HEK293 (cell line): ENCODE results near the gene CBX2.

Experiments used
- CTCF ChIA-PET: fragments of 350-600 bp; formaldehyde crosslinking; extraction: SDS; loops from one replicate; lab custom pipeline; 2021; ENCODE audit warnings: antibody characterized with exemption; lab: Yijun Ruan, JAX
- POLR2A ChIA-PET: fragments of 300-600 bp; formaldehyde crosslinking; extraction: SDS; loops from one replicate; lab custom pipeline; 2020; ENCODE audit warnings: antibody characterized with exemption, inconsistent platforms; lab: Yijun Ruan, JAX
- H3K27ac ChIP-seq: fragments of 200-500 bp; sonication (Bioruptor generic); 2 replicates; pipeline ENCODE4 v1.5.1; 2014; ENCODE audit warnings: low read depth, low read length, control low read depth, inconsistent platforms; ENCODE audit errors: extremely low read depth
- H3K36me3 ChIP-seq, 2 experiments: fragments of 200-500 bp in 1 of 2; sonication (Bioruptor generic) in 1 of 2; 1 replicate in 1 of 2; 2 replicates in 1 of 2; pipeline ENCODE4 v1.5.1; 2014 to 2017; ENCODE audit warnings: inconsistent platforms in 2 of 2, low read length in 2 of 2; ENCODE audit not compliant: control insufficient read depth in 2 of 2, insufficient read depth in 1 of 2
- H3K4me1 ChIP-seq: fragments of 200-500 bp; sonication (Bioruptor generic); 2 replicates; pipeline ENCODE4 v1.5.1; 2014; ENCODE audit warnings: mild to moderate bottlenecking, low read length, inconsistent platforms; ENCODE audit not compliant: control insufficient read depth, insufficient read depth
- H3K4me3 ChIP-seq: 2 replicates; pipeline ENCODE4 v1.5.1; 2011; ENCODE audit warnings: low read depth, mild to moderate bottlenecking, control low read depth, low read length, moderate library complexity
- H3K9me3 ChIP-seq: fragments of 200-500 bp; sonication (Bioruptor generic); 2 replicates; pipeline ENCODE4 v1.5.1; 2014; ENCODE audit warnings: low read depth, low read length, inconsistent platforms; ENCODE audit not compliant: control insufficient read depth, insufficient read depth
- EGR2 ChIP-seq: fragments of 450-650 bp; formaldehyde crosslinking; IDR thresholded peaks from 2 replicates; pipeline ENCODE4 v1.5.1; 2016; ENCODE audit warnings: low read depth, missing biosample characterization, missing genetic modification characterization
- GLI2 ChIP-seq: fragments of 450-650 bp; formaldehyde crosslinking; IDR thresholded peaks from 2 replicates; pipeline ENCODE4; 2017; ENCODE audit warnings: missing biosample characterization, missing genetic modification characterization, low read depth, borderline replicate concordance
- GLIS2 ChIP-seq: fragments of 450-650 bp; formaldehyde crosslinking; IDR thresholded peaks from 2 replicates; pipeline ENCODE4 v1.5.1; 2016; ENCODE audit warnings: missing biosample characterization, missing genetic modification characterization
- HOXA7 ChIP-seq: sonication (generic); formaldehyde crosslinking; IDR thresholded peaks from 2 replicates; pipeline ENCODE4 v1.8.1; 2022; ENCODE audit warnings: missing genetic modification reagents, borderline replicate concordance
- HOXD13 ChIP-seq: sonication (generic); formaldehyde crosslinking; IDR thresholded peaks from 2 replicates; pipeline ENCODE4 v1.8.0; 2022; ENCODE audit warnings: missing genetic modification reagents, borderline replicate concordance
- KLF16 ChIP-seq: fragments of 450-650 bp; formaldehyde crosslinking; IDR thresholded peaks from 2 replicates; pipeline ENCODE4 v1.5.1; 2017; ENCODE audit warnings: missing biosample characterization, missing genetic modification characterization
- RBAK ChIP-seq: fragments of 450-650 bp; formaldehyde crosslinking; IDR thresholded peaks from 2 replicates; pipeline ENCODE4 v1.5.1; 2016; ENCODE audit warnings: missing biosample characterization, missing genetic modification characterization
- SCRT1 ChIP-seq: fragments of 450-650 bp; formaldehyde crosslinking; IDR thresholded peaks from 2 replicates; pipeline ENCODE4 v1.5.1; 2016; ENCODE audit warnings: missing biosample characterization, missing genetic modification characterization, borderline replicate concordance
- SP2 ChIP-seq: fragments of 450-650 bp; formaldehyde crosslinking; IDR thresholded peaks from 2 replicates; pipeline ENCODE4 v1.5.1; 2016; ENCODE audit warnings: missing biosample characterization, missing genetic modification characterization
- ZBTB48 ChIP-seq: fragments of 450-650 bp; formaldehyde crosslinking; IDR thresholded peaks from 2 replicates; pipeline ENCODE4 v1.5.1; 2016; ENCODE audit warnings: missing biosample characterization, missing genetic modification characterization
- ZBTB6 ChIP-seq: fragments of 450-650 bp; formaldehyde crosslinking; IDR thresholded peaks from 2 replicates; pipeline ENCODE4 v1.5.1; 2017; ENCODE audit warnings: missing biosample characterization, missing genetic modification characterization
- ZFHX2 ChIP-seq: fragments of 450-650 bp; formaldehyde crosslinking; conservative IDR thresholded peaks from 2 replicates; pipeline ENCODE4 v1.5.1; 2016; ENCODE audit warnings: missing biosample characterization, missing genetic modification characterization
- ZFP41 ChIP-seq: fragments of 450-650 bp; formaldehyde crosslinking; IDR thresholded peaks from 2 replicates; pipeline ENCODE4 v1.5.1; 2016; ENCODE audit warnings: missing biosample characterization, missing genetic modification characterization, borderline replicate concordance
- ZNF133 ChIP-seq: fragments of 450-650 bp; formaldehyde crosslinking; IDR thresholded peaks from 2 replicates; pipeline ENCODE4 v1.5.1; 2016; ENCODE audit warnings: missing biosample characterization, missing genetic modification characterization
- ZNF214 ChIP-seq: fragments of 450-650 bp; formaldehyde crosslinking; IDR thresholded peaks from 2 replicates; pipeline ENCODE4 v1.5.1; 2017; ENCODE audit warnings: missing biosample characterization, mild to moderate bottlenecking, missing genetic modification characterization, borderline replicate concordance
- ZNF239 ChIP-seq: fragments of 450-650 bp; formaldehyde crosslinking; IDR thresholded peaks from 2 replicates; pipeline ENCODE4 v1.5.1; 2016; ENCODE audit warnings: missing biosample characterization, missing genetic modification characterization
- ZNF280D ChIP-seq: fragments of 450-650 bp; formaldehyde crosslinking; IDR thresholded peaks from 2 replicates; pipeline ENCODE4 v1.5.1; 2016; ENCODE audit warnings: missing biosample characterization, missing genetic modification characterization
- ZNF449 ChIP-seq: fragments of 450-650 bp; formaldehyde crosslinking; IDR thresholded peaks from 2 replicates; pipeline ENCODE4 v1.5.1; 2017; ENCODE audit warnings: missing biosample characterization, mild to moderate bottlenecking, missing genetic modification characterization, moderate library complexity
- ZNF626 ChIP-seq: fragments of 450-650 bp; sonication (Bioruptor Pico); formaldehyde crosslinking; IDR thresholded peaks from 2 replicates; pipeline ENCODE4 v1.5.1; 2018; ENCODE audit warnings: missing biosample characterization, missing genetic modification characterization, inconsistent platforms
- ZNF830 ChIP-seq: fragments of 450-650 bp; IDR thresholded peaks from 2 replicates; pipeline ENCODE4 v1.5.0; 2018; ENCODE audit warnings: missing biosample characterization, missing genetic modification characterization, low read depth, mild to moderate bottlenecking, moderate library complexity
- ZNF843 ChIP-seq: fragments of 450-650 bp; formaldehyde crosslinking; IDR thresholded peaks from 2 replicates; pipeline ENCODE4 v1.5.1; 2016; ENCODE audit warnings: missing biosample characterization, missing genetic modification characterization
- ZSCAN16 ChIP-seq: fragments of 450-650 bp; formaldehyde crosslinking; IDR thresholded peaks from 2 replicates; pipeline ENCODE4 v1.5.1; 2016; ENCODE audit warnings: missing biosample characterization, missing genetic modification characterization

The CBX2 gene

GRCh38 chr17:79790805-79791734 lies 13.1 kb downstream of the CBX2 start (continued):
- TF ChIP-seq ZNF280D (tag by site-specific recombination): no peak
- no peak for TF ChIP-seq ZNF830
- TF ChIP-seq ZBTB6 (tag by site-specific recombination): no peak
- TF ChIP-seq GLIS2 (tag by site-specific recombination): no peak
- TF ChIP-seq HOXD13 (CRISPR knock-in tag): no peak
- TF ChIP-seq RBAK (tag by site-specific recombination): no peak
- TF ChIP-seq ZSCAN16 (tag by site-specific recombination): no peak
- TF ChIP-seq ZNF843 (tag by site-specific recombination): no peak
- TF ChIP-seq ZNF626 (tag by site-specific recombination): no peak
- TF ChIP-seq, all 188 proteins: peak for 0

GRCh38 chr17:79791735-79792161 lies 13.8 kb downstream of the CBX2 start:
- H3K4me1 ChIP-seq: peaks cover 16% of the 10 kb centered on the region

More at GRCh38 chr17:79791735-79792161, 13.8 kb downstream of the CBX2 start:
- H3K36me3 ChIP-seq: peaks cover 0 to 15% of the 10 kb centered on the region in 2 experiments; a peak in 1 of 3 replicates
- H3K4me3 ChIP-seq: no peak overlapping the region
- no peak overlapping the region for H3K27ac ChIP-seq
- no peaks in the 10 kb centered on the region for H3K9me3 ChIP-seq
- CTCF ChIA-PET: interaction anchor here (0.6 to 0.9 kb wide), 3 partner anchors 17 to 167 kb away, joined by 3 to 4 read pairs (median 3); no protein-coding TSS in a partner anchor
- TF ChIP-seq HOXA7 (CRISPR knock-in tag) (no peak), ZNF449 (tag by site-specific recombination) (no peak), ZNF214 (no peak), RBAK (tag by site-specific recombination) (no peak), SCRT1 (tag by site-specific recombination) (no peak), ZNF133 (no peak), ZFP41 (no peak), ZNF239 (tag by site-specific recombination) (no peak), ZBTB48 (no peak), ZSCAN16 (tag by site-specific recombination) (no peak), GLI2 (tag by site-specific recombination) (no peak), ZFHX2 (tag by site-specific recombination) (peak; percentile 31), KLF16 (tag by site-specific recombination) (no peak), SP2 (no peak), EGR2 (tag by site-specific recombination) (peak; percentile 39; the same call in 1 of the 2 replicates)
- POLR2A ChIA-PET: interaction anchor here (1.5 kb wide), 1 partner anchor 14 kb away, joined by 3 read pairs; the partner anchor contains the start of gene CBX2
